GM06990 (cell line): ENCODE measurements around the gene ESR1.

Source experiments
- DNase-seq: peaks from one replicate; pipeline ENCODE4 v3.0.0-alpha.2; 2011; ENCODE audit not compliant: insufficient read length; ENCODE audit errors: extremely low read depth
- H3K27me3 ChIP-seq: replicated peaks from 2 replicates; pipeline ENCODE4 v1.6.0; 2011; ENCODE audit warnings: low read length; ENCODE audit not compliant: control insufficient read depth, insufficient read depth
- H3K36me3 ChIP-seq: 2 replicates; pipeline ENCODE4 v1.5.1; 2011; ENCODE audit warnings: low read length; ENCODE audit not compliant: control insufficient read depth, insufficient read depth
- H3K4me3 ChIP-seq: replicated peaks from 2 replicates; pipeline ENCODE4 v1.5.1; 2011; ENCODE audit warnings: low read depth, mild to moderate bottlenecking, control low read depth, low read length
- TF ChIP-seq, protein P1 (sequence below): IDR thresholded peaks from 2 replicates; pipeline ENCODE4 v1.5.1; 2011; ENCODE audit warnings: low read length, control low read depth, mild to moderate bottlenecking, inconsistent platforms; ENCODE audit not compliant: insufficient read depth, poor library complexity, severe bottlenecking

ESR1 gene

DNA sequence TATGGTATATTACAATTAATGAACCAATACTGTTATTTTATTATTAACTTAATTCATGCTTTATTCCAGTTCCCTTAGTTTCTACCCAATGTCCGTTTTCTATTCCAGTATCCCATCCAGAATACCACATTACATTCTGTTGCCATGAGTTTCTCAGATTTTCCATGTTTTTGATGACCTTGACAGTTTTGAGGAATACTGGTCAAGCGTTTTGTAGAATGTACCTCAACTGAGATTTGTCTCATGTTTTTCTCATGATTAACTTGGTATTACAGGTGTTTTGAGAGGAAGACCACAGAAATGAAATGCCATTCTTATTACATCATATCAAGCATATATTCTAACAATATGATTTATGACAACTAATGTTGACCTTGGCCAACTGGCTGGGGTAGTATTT is 23.8 kb upstream of the ESR1 start:
- Histone ChIP-seq H3K4me3 (no peak overlapping the region), H3K36me3 (no peaks in the 10 kb centered on the region), H3K27me3 (no peaks in the 10 kb centered on the region; the same call in 1 of the 2 replicates)
- TF ChIP-seq, protein P1, sequence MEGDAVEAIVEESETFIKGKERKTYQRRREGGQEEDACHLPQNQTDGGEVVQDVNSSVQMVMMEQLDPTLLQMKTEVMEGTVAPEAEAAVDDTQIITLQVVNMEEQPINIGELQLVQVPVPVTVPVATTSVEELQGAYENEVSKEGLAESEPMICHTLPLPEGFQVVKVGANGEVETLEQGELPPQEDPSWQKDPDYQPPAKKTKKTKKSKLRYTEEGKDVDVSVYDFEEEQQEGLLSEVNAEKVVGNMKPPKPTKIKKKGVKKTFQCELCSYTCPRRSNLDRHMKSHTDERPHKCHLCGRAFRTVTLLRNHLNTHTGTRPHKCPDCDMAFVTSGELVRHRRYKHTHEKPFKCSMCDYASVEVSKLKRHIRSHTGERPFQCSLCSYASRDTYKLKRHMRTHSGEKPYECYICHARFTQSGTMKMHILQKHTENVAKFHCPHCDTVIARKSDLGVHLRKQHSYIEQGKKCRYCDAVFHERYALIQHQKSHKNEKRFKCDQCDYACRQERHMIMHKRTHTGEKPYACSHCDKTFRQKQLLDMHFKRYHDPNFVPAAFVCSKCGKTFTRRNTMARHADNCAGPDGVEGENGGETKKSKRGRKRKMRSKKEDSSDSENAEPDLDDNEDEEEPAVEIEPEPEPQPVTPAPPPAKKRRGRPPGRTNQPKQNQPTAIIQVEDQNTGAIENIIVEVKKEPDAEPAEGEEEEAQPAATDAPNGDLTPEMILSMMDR: no peak
- no peak for DNase-seq

DNA sequence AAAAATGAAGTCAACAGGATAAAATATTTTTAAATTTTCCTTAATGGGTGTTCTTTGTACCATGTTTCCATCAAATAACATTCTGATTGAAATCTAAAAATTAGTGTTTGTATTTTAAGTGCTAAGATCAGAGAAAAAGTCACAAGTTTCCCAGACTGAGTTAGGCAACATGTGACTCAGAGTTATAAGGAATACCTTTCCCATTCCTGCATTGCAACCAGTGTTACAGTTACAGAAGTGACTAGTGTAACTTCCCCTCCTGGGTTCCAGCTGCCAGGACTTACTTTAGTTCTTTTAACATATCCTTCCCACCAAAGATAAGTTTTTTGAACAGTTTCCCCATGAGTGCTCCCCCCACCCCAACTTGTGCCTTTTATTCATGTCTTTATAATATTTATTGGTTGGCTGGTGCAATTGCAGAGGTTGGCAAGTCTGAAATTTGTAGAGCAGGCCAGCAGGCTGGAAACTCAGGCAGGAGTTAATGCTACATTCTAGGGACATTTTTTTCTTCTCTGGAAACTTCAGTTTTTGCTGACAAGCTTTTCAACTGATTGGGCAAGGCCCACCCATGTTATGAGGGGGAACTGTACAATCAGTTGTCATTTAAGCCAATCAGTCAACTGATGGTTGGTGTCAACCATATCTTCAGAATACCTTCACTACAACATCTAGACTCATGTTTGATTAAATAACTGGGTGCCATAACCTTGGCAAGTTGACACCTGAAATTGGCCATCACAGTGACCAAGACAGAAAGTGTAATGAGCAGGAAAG is 22.9 kb upstream of the ESR1 start:
- no peak for DNase-seq
- TF ChIP-seq, protein P1: no peak
- no peaks in the 10 kb centered on the region; the same call in 1 of the 2 replicates for H3K27me3 ChIP-seq
- H3K36me3 ChIP-seq: no peaks in the 10 kb centered on the region
- no peak overlapping the region for H3K4me3 ChIP-seq

DNA sequence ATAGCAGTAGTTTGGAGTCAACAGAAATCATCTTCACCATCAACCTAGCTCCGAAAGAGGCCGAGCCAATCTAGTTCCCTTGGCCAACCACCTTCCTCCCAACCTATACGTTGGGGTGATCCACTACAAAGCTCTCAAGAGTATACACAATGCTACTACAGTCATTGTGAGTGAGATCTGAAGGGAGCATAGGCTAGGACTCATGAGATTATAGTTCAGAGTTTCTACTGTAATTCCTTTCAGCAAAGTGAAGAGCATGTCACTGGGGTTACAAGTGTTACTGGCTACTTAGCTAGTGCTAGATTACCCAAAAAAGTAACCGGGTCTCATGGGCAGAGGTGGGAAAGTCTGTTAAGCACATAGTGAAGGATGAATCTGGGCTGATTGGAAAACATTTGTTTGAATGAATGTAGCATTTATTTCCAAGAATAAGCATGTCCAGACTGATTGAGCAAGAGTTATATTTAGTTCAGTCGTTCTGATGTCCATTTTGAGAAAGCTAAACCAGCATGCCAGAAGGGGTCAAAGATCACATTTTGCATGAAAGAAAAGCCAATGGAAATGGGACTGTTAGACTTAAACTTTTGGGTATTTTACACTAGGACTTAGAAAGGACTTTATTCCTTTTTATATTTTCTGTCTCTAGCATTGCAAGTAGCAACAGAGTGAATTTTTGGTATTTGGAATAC is 10.5 kb upstream of the ESR1 start:
- H3K27me3 ChIP-seq: no peaks in the 10 kb centered on the region
- no peaks in the 10 kb centered on the region for H3K36me3 ChIP-seq
- TF ChIP-seq, protein P1: no peak
- no peak for DNase-seq
- H3K4me3 ChIP-seq: no peak overlapping the region

DNA sequence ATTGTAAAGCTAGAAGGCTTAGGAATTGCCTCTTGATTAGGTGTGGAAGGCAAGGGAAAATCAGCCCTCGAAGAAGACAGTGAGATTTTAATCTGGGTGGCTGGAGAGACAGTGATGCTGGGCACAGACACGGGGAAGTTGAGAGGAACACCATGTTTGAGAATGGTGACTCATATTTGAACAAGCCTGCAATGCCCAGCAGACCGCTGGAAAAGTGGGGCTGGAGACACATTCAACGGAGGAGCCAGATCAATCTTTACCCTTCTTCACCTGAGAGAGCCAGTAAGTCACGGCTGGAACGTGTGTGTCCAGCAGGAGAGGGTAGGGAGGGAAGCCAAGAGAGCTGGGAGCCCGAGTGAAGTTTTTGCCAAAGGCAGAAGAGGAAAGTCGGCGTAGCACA is 3.7 kb upstream of the ESR1 start:
- H3K27me3 ChIP-seq: peaks cover 4% of the 10 kb centered on the region; the same call in 1 of the 2 replicates
- H3K4me3 ChIP-seq: no peak overlapping the region
- H3K36me3 ChIP-seq: no peaks in the 10 kb centered on the region
- DNase-seq: no peak
- TF ChIP-seq, protein P1: no peak

DNA sequence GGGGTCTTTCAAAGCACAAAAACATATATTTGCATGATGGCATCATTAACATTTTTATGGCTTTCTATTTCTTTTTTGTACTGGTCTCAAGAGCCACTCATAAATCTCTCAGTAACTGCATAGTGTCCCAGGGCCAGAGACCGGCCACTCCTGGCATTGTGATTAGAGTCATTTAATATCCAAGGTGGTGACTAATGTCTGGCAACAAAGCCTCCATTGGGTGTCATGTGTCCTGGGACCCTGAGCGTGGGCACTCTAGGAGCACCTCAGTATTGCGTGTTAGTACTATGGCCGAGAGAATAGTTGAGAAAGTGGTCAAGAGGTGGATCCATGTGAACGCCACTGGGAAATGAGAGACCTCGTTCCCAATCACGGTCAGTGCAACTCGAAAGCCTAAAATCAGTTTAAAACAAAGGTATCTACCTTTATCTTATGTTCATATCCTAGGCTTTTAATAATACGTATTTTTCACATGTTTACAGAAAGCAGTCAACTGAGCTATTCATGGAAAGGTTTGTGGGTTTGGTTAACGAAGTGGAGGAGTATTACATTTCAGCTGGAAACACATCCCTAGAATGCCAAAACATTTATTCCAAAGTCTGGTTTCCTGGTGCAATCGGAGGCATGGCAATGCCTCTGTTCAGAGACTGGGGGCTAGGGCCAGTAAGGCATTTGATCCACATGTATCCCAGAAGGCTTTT is 2.7 kb upstream of the ESR1 start:
- peaks cover 4% of the 10 kb centered on the region; the same call in 1 of the 2 replicates for H3K27me3 ChIP-seq
- H3K36me3 ChIP-seq: no peaks in the 10 kb centered on the region
- TF ChIP-seq, protein P1: no peak
- DNase-seq: no peak
- no peak overlapping the region for H3K4me3 ChIP-seq
